Stimulated activated CD4-positive, alpha-beta T cell treated with anti-CD3 and anti-CD28 coated beads, Interleukin-15, amount 100 ng/mL, for 1 hour (primary cell): ENCODE results near the gene DGKG.

Experiments used
- DNase-seq, 2 donors: peaks; one replicate each; pipeline ENCODE4 v3.0.0-alpha.2; 2020; ENCODE audit warnings: low read depth in 1 of 2, low spot score in 1 of 2

DGKG gene

GRCh38 chr3:186115239-186115996, 246.6 kb downstream of the DGKG start:
- DNase-seq = no peak

- no peak for DNase-seq
Measured at GRCh38 chr3:186110975-186111974, 250.8 kb downstream of the DGKG start.

- no peak for DNase-seq
Measured at GRCh38 chr3:186109897-186110803, 251.9 kb downstream of the DGKG start.

- DNase-seq = peak; percentile 63 to 86
Measured at GRCh38 chr3:186108941-186109865, 252.8 kb downstream of the DGKG start, which contains the start of gene ETV5. TSS of gene ETV5 (minus strand) at chr3:186109089. CDS start at chr3:186105868, 3,221 bp downstream.

GRCh38 chr3:186108106-186108940, 253.7 kb downstream of the DGKG start:
- no peak for DNase-seq

- peak; percentile 12 to 29 for DNase-seq
Measured at GRCh38 chr3:186107215-186108105, 254.6 kb downstream of the DGKG start.

- no peak for DNase-seq
Measured at GRCh38 chr3:186105543-186105942, 256.5 kb downstream of the DGKG start.

- no peak for DNase-seq
Measured at GRCh38 chr3:186102687-186103086, 259.3 kb downstream of the DGKG start.

- DNase-seq = no peak
Measured at GRCh38 chr3:186100398-186100797, 261.6 kb downstream of the DGKG start.

- DNase-seq = no peak
Measured at GRCh38 chr3:186099178-186099577, 262.9 kb downstream of the DGKG start.

- DNase-seq = no peak
Measured at GRCh38 chr3:186098740-186099139, 263.3 kb downstream of the DGKG start.

- DNase-seq = no peak
Measured at GRCh38 chr3:186097663-186098451, 264.2 kb downstream of the DGKG start.

- no peak for DNase-seq
Measured at GRCh38 chr3:186097317-186097662, 264.7 kb downstream of the DGKG start.
